GM23338 (cell line): ENCODE measurements around the gene LDLR. TPM values are rescaled to one million over a fixed set of nuclear protein-coding genes. Genes with fewer than 3 reads are reported as not detected.

Experiments
- ATAC-seq: fragments of 200-7000 bp; cut with Tn5 transposase; 3 replicates; pipeline ENCODE4 v1.9.1; 2020
- DNase-seq: peaks from one replicate; pipeline ENCODE4 v3.0.0-alpha.2; 2015; ENCODE audit warnings: low spot score
- H2AFZ ChIP-seq: fragments of 200-600 bp; sonication (generic); 2 replicates; pipeline ENCODE4 v1.8.0; 2016; ENCODE audit warnings: antibody characterized with exemption, mild to moderate bottlenecking, moderate library complexity
- H3F3A ChIP-seq: fragments of 200-600 bp; sonication (generic); replicated peaks from 2 replicates; pipeline ENCODE4 v1.8.0; 2017; ENCODE audit warnings: antibody characterized with exemption, mixed run types, low read depth
- H3K27ac ChIP-seq: fragments of 200-600 bp; sonication (generic); 2 replicates; pipeline ENCODE4 v1.6.1; 2016; ENCODE audit warnings: low read depth
- H3K27me3 ChIP-seq: fragments of 200-600 bp; sonication (generic); 2 replicates; pipeline ENCODE4 v1.8.0; 2016; ENCODE audit warnings: mild to moderate bottlenecking, mixed run types, moderate library complexity; ENCODE audit not compliant: insufficient read depth
- H3K36me3 ChIP-seq: fragments of 200-600 bp; sonication (generic); 2 replicates; pipeline ENCODE4 v1.8.0; 2016; ENCODE audit warnings: mild to moderate bottlenecking; ENCODE audit not compliant: insufficient read depth
- H3K4me1 ChIP-seq: fragments of 200-600 bp; sonication (generic); 2 replicates; pipeline ENCODE4 v1.8.0; 2016; ENCODE audit warnings: mild to moderate bottlenecking, moderate library complexity; ENCODE audit not compliant: insufficient read depth
- H3K4me2 ChIP-seq: fragments of 200-600 bp; sonication (generic); 2 replicates; pipeline ENCODE4 v1.7.1; 2017; ENCODE audit warnings: mixed run types
- H3K4me3 ChIP-seq: fragments of 200-600 bp; sonication (generic); 2 replicates; pipeline ENCODE4 v1.6.1; 2016; ENCODE audit warnings: mixed run types
- H3K79me2 ChIP-seq: fragments of 200-600 bp; sonication (generic); replicated peaks from 2 replicates; pipeline ENCODE4 v1.8.0; 2017; ENCODE audit warnings: mild to moderate bottlenecking; ENCODE audit not compliant: insufficient read depth
- H3K9me2 ChIP-seq: fragments of 200-600 bp; sonication (generic); 2 replicates; pipeline ENCODE4 v1.8.0; 2017; ENCODE audit not compliant: insufficient read depth
- H4K20me1 ChIP-seq: fragments of 200-600 bp; sonication (generic); replicated peaks from 2 replicates; pipeline ENCODE4 v1.8.0; 2017; ENCODE audit warnings: mild to moderate bottlenecking; ENCODE audit not compliant: insufficient read depth
- H3K27ac Mint-ChIP-seq: 2 replicates; pipeline ENCODE4 v1.8.0; 2020; ENCODE audit warnings: inconsistent platforms, mild to moderate bottlenecking, moderate library complexity, mixed read lengths
- H3K27me3 Mint-ChIP-seq: 3 replicates; pipeline ENCODE4 v1.8.0; 2022; ENCODE audit warnings: low read depth, mild to moderate bottlenecking, moderate library complexity, mixed read lengths, inconsistent platforms; ENCODE audit not compliant: insufficient read depth, poor library complexity
- H3K36me3 Mint-ChIP-seq: 3 replicates; pipeline ENCODE4 v1.8.0; 2021; ENCODE audit warnings: low read depth, mild to moderate bottlenecking, inconsistent platforms, moderate library complexity, mixed read lengths
- H3K4me1 Mint-ChIP-seq: 3 replicates; pipeline ENCODE4 v1.8.0; 2020; ENCODE audit warnings: mild to moderate bottlenecking, inconsistent platforms, mixed read lengths
- H3K4me3 Mint-ChIP-seq: 3 replicates; pipeline ENCODE4 v1.8.0; 2021; ENCODE audit warnings: moderate library complexity, mild to moderate bottlenecking, inconsistent platforms, mixed read lengths
- H3K9me3 Mint-ChIP-seq: 3 replicates; pipeline ENCODE4 v1.8.0; 2020; ENCODE audit warnings: moderate library complexity, mild to moderate bottlenecking, inconsistent platforms, mixed read lengths
- CREB1 ChIP-seq: fragments of 250-450 bp; sonication (Bioruptor Pico); IDR thresholded peaks from 2 replicates; pipeline ENCODE4 v1.5.0; 2020; ENCODE audit warnings: low read depth, mild to moderate bottlenecking, moderate library complexity
- EZH2 ChIP-seq: fragments of 200-600 bp; sonication (generic); IDR thresholded peaks from one replicate; pipeline ENCODE4 v1.8.0; 2017; ENCODE audit warnings: antibody characterized with exemption, mild to moderate bottlenecking, low read depth; ENCODE audit not compliant: unreplicated experiment
- EZH2phosphoT487 ChIP-seq: fragments of 200-600 bp; sonication (generic); IDR thresholded peaks from one replicate; pipeline ENCODE4 v1.8.1; 2018; ENCODE audit warnings: antibody characterized with exemption; ENCODE audit not compliant: unreplicated experiment
- JUNB ChIP-seq: IDR thresholded peaks from one replicate; pipeline ENCODE4 v1.6.1; 2016; ENCODE audit warnings: antibody characterized with exemption; ENCODE audit not compliant: unreplicated experiment
- NANOG ChIP-seq: IDR thresholded peaks from 2 replicates; pipeline ENCODE4 v1.6.1; 2016; ENCODE audit warnings: antibody characterized with exemption, borderline replicate concordance
- POLR2AphosphoS5 ChIP-seq: IDR thresholded peaks from 2 replicates; pipeline ENCODE4 v1.6.1; 2016; ENCODE audit warnings: antibody characterized with exemption, low read depth
- STAT1 ChIP-seq: IDR thresholded peaks from one replicate; pipeline ENCODE4 v1.6.1; 2016; ENCODE audit warnings: antibody characterized with exemption; ENCODE audit not compliant: unreplicated experiment
- ZNF114 ChIP-seq: fragments of 250-450 bp; sonication (Bioruptor Pico); IDR thresholded peaks from 2 replicates; pipeline ENCODE4 v1.5.0; 2020; ENCODE audit warnings: mild to moderate bottlenecking, moderate library complexity
- polyA plus RNA-seq: library from polyadenylated mRNA; unstranded; fragments of >200 nt; fragmentation: Nextera tagmentation; extraction: Ambion mirVana; gene quantifications from 2 replicates; pipeline ENCODE4 v1.2.1, GENCODE V29; 2016
- total RNA-seq: library from RNA; depleted of rRNA; stranded (reverse); fragments of >200 nt; shearing (Covaris generic); gene quantifications from 2 replicates; pipeline ENCODE4 v1.2.3, GENCODE V29; 2014
- TF ChIP-seq, protein P1 (sequence below): fragments of 250-450 bp; sonication (Bioruptor Pico); IDR thresholded peaks from 2 replicates; pipeline ENCODE4 v1.5.0; 2020; ENCODE audit warnings: mild to moderate bottlenecking, moderate library complexity
- TF ChIP-seq, protein P2 (sequence below): IDR thresholded peaks from one replicate; pipeline ENCODE4 v1.6.1; 2018; ENCODE audit warnings: antibody characterized with exemption; ENCODE audit not compliant: unreplicated experiment
- TF ChIP-seq, protein P3 (sequence below): IDR thresholded peaks from 2 replicates; pipeline ENCODE4 v1.6.1; 2016; ENCODE audit warnings: antibody characterized with exemption

Gene LDLR
- total and polyA plus RNA-seq, 2 experiments from 2014 or later, result 57.6 to 180 TPM

DNA sequence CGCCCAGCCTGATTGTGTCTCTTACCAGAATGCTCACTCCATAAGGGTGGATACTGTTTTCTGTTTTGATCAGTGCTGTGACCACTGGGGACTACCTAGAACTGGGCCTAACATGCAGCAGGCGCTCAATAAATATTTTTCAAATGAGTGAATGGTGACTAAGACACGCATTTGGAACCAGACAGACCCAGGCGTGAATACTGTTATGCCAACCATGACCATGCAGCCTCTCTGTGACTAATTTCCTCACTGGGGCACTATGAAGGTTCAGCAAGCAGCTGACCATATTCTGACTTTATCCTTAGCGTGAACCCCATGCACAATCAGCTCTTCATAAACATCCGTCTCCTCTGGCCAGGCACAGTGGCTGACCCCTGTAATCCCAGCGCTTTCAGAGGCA, 79.3 kb downstream of the LDLR start:
- no peak for ATAC-seq
- no peak overlapping the region for H3K27ac ChIP-seq

DNA sequence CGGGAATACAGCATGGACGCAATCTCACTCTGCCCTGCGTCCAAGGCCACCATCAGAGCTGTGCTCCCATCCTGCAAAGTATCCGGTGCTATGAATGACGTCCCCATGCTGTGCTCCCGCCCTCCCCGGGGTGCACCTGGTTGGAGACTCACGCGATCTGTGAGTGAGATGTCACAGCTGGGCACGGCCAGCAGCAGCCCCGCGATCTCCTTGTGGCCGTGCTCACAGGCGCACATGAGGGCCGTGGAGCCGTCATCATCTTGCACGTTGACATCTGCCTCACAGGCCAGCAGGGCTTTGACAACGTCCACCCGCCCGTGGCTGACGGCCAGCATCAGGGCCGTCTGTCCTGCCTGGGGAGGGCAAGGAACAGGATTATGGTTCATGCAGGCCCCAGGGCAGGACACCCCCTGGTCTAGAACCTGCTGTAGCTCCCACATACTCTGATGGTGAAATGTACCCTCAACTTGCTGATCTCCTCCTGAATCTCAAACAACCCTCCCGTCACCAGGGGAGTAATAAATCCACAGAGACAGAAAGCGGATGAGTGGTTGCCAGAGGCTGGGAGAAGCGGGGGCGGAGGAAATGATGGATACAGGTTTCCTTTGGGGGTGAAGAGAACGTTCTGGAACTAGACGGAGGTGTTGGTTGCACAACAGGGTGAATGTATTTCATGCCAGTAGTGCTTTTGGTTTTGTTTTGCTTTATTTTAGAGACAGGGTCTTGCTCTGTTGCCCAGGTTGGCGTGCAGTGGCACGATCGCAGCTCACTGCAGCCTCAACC, 80.8 kb downstream of the LDLR start:
- Mint-ChIP-seq H3K36me3 (peaks cover 44% of the 10 kb centered on the region), H3K9me3 (no peaks in the 10 kb centered on the region), H3K27ac (no peak overlapping the region), H3K4me1 (no peaks in the 10 kb centered on the region), H3K4me3 (no peak overlapping the region), H3K27me3 (no peaks in the 10 kb centered on the region)
- Histone ChIP-seq H2AFZ (no peak overlapping the region), H3K27ac (no peak overlapping the region), H3K36me3 (0 out of 2 replicates have a peak, but pooled peaks cover 8% of the 10 kb centered on the region), H4K20me1 (no peaks in the 10 kb centered on the region; the same call in 1 of the 2 replicates), H3K27me3 (no peaks in the 10 kb centered on the region), H3K4me2 (no peak overlapping the region), H3K4me3 (no peak overlapping the region), H3K79me2 (no peaks in the 10 kb centered on the region), H3F3A (peaks cover 5% of the 10 kb centered on the region; the same call in 1 of the 2 replicates), H3K4me1 (no peaks in the 10 kb centered on the region), H3K9me2 (no peaks in the 10 kb centered on the region)
- no peak for DNase-seq
- no peak for ATAC-seq
- TF ChIP-seq, protein P1, sequence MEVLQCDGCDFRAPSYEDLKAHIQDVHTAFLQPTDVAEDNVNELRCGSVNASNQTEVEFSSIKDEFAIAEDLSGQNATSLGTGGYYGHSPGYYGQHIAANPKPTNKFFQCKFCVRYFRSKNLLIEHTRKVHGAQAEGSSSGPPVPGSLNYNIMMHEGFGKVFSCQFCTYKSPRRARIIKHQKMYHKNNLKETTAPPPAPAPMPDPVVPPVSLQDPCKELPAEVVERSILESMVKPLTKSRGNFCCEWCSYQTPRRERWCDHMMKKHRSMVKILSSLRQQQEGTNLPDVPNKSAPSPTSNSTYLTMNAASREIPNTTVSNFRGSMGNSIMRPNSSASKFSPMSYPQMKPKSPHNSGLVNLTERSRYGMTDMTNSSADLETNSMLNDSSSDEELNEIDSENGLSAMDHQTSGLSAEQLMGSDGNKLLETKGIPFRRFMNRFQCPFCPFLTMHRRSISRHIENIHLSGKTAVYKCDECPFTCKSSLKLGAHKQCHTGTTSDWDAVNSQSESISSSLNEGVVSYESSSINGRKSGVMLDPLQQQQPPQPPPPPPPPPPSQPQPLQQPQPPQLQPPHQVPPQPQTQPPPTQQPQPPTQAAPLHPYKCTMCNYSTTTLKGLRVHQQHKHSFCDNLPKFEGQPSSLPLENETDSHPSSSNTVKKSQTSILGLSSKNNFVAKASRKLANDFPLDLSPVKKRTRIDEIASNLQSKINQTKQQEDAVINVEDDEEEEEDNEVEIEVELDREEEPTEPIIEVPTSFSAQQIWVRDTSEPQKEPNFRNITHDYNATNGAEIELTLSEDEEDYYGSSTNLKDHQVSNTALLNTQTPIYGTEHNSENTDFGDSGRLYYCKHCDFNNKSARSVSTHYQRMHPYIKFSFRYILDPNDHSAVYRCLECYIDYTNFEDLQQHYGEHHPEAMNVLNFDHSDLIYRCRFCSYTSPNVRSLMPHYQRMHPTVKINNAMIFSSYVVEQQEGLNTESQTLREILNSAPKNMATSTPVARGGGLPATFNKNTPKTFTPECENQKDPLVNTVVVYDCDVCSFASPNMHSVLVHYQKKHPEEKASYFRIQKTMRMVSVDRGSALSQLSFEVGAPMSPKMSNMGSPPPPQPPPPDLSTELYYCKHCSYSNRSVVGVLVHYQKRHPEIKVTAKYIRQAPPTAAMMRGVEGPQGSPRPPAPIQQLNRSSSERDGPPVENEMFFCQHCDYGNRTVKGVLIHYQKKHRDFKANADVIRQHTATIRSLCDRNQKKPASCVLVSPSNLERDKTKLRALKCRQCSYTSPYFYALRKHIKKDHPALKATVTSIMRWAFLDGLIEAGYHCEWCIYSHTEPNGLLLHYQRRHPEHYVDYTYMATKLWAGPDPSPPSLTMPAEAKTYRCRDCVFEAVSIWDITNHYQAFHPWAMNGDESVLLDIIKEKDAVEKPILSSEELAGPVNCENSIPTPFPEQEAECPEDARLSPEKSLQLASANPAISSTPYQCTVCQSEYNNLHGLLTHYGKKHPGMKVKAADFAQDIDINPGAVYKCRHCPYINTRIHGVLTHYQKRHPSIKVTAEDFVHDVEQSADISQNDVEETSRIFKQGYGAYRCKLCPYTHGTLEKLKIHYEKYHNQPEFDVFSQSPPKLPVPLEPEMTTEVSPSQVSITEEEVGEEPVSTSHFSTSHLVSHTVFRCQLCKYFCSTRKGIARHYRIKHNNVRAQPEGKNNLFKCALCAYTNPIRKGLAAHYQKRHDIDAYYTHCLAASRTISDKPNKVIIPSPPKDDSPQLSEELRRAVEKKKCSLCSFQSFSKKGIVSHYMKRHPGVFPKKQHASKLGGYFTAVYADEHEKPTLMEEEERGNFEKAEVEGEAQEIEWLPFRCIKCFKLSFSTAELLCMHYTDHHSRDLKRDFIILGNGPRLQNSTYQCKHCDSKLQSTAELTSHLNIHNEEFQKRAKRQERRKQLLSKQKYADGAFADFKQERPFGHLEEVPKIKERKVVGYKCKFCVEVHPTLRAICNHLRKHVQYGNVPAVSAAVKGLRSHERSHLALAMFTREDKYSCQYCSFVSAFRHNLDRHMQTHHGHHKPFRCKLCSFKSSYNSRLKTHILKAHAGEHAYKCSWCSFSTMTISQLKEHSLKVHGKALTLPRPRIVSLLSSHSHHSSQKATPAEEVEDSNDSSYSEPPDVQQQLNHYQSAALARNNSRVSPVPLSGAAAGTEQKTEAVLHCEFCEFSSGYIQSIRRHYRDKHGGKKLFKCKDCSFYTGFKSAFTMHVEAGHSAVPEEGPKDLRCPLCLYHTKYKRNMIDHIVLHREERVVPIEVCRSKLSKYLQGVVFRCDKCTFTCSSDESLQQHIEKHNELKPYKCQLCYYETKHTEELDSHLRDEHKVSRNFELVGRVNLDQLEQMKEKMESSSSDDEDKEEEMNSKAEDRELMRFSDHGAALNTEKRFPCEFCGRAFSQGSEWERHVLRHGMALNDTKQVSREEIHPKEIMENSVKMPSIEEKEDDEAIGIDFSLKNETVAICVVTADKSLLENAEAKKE (CRISPR knock-in tag), result no peak
- TF ChIP-seq CREB1 (CRISPR knock-in tag) (no peak), EZH2phosphoT487 (no peak), ZNF114 (CRISPR knock-in tag) (no peak), STAT1 (no peak), NANOG (no peak), JUNB (no peak)
- TF ChIP-seq, protein P2, sequence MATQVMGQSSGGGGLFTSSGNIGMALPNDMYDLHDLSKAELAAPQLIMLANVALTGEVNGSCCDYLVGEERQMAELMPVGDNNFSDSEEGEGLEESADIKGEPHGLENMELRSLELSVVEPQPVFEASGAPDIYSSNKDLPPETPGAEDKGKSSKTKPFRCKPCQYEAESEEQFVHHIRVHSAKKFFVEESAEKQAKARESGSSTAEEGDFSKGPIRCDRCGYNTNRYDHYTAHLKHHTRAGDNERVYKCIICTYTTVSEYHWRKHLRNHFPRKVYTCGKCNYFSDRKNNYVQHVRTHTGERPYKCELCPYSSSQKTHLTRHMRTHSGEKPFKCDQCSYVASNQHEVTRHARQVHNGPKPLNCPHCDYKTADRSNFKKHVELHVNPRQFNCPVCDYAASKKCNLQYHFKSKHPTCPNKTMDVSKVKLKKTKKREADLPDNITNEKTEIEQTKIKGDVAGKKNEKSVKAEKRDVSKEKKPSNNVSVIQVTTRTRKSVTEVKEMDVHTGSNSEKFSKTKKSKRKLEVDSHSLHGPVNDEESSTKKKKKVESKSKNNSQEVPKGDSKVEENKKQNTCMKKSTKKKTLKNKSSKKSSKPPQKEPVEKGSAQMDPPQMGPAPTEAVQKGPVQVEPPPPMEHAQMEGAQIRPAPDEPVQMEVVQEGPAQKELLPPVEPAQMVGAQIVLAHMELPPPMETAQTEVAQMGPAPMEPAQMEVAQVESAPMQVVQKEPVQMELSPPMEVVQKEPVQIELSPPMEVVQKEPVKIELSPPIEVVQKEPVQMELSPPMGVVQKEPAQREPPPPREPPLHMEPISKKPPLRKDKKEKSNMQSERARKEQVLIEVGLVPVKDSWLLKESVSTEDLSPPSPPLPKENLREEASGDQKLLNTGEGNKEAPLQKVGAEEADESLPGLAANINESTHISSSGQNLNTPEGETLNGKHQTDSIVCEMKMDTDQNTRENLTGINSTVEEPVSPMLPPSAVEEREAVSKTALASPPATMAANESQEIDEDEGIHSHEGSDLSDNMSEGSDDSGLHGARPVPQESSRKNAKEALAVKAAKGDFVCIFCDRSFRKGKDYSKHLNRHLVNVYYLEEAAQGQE, result no peak

More for the DNA sequence above, 79.3 kb downstream of the LDLR start:
- Mint-ChIP-seq H3K4me1 (no peaks in the 10 kb centered on the region), H3K4me3 (no peak overlapping the region), H3K27me3 (no peaks in the 10 kb centered on the region), H3K9me3 (no peaks in the 10 kb centered on the region), H3K27ac (no peak overlapping the region), H3K36me3 (peaks cover 34% of the 10 kb centered on the region)
- 0 out of 2 replicates have a peak, but pooled peaks cover 8% of the 10 kb centered on the region for H3K36me3 ChIP-seq
- H3F3A ChIP-seq, result peaks cover 9% of the 10 kb centered on the region; the same call in 1 of the 2 replicates
- H3K4me3 ChIP-seq, result no peak overlapping the region
- H2AFZ ChIP-seq, result no peak overlapping the region
- H3K9me2 ChIP-seq, result no peaks in the 10 kb centered on the region
- TF ChIP-seq EZH2 (no peak), JUNB (no peak), POLR2AphosphoS5 (no peak)
- TF ChIP-seq, protein P3, sequence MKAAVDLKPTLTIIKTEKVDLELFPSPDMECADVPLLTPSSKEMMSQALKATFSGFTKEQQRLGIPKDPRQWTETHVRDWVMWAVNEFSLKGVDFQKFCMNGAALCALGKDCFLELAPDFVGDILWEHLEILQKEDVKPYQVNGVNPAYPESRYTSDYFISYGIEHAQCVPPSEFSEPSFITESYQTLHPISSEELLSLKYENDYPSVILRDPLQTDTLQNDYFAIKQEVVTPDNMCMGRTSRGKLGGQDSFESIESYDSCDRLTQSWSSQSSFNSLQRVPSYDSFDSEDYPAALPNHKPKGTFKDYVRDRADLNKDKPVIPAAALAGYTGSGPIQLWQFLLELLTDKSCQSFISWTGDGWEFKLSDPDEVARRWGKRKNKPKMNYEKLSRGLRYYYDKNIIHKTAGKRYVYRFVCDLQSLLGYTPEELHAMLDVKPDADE, result no peak
- no peak for DNase-seq
- no peak overlapping the region for H3K4me2 ChIP-seq
- no peaks in the 10 kb centered on the region for H3K27me3 ChIP-seq
- H4K20me1 ChIP-seq, result no peaks in the 10 kb centered on the region; the same call in 1 of the 2 replicates
- no peaks in the 10 kb centered on the region for H3K4me1 ChIP-seq
- no peaks in the 10 kb centered on the region for H3K79me2 ChIP-seq
